Liver (tissue), 3 donors: ENCODE measurements around the gene GPHN.

Experiments used
- ATF3 ChIP-seq: IDR thresholded peaks from 2 replicates; pipeline ENCODE4 v1.6.1; 2016; ENCODE audit warnings: antibody characterized with exemption
- FOXA1 ChIP-seq: IDR thresholded peaks from 2 replicates; pipeline ENCODE4 v1.6.1; 2016; ENCODE audit warnings: antibody characterized with exemption
- GABPA ChIP-seq, 2 donors: IDR thresholded peaks in 1 of 2; conservative IDR thresholded peaks in 1 of 2; 2 replicates each; pipeline ENCODE4 v1.6.1; 2016; ENCODE audit warnings: antibody characterized with exemption in 2 of 2, mild to moderate bottlenecking in 1 of 2, moderate library complexity in 1 of 2
- JUND ChIP-seq, 2 donors: IDR thresholded peaks; 2 replicates each; pipeline ENCODE4 v1.6.1; 2016; ENCODE audit warnings: antibody characterized with exemption in 2 of 2
- MAX ChIP-seq: IDR thresholded peaks from 2 replicates; pipeline ENCODE4 v1.6.1; 2016; ENCODE audit warnings: antibody characterized with exemption
- RAD21 ChIP-seq, 2 donors: IDR thresholded peaks; 2 replicates each; pipeline ENCODE4 v1.6.1; 2016; ENCODE audit warnings: antibody characterized with exemption in 2 of 2, mild to moderate bottlenecking in 2 of 2
- REST ChIP-seq: IDR thresholded peaks from 2 replicates; pipeline ENCODE4 v1.6.1; 2016; ENCODE audit warnings: antibody characterized with exemption, mild to moderate bottlenecking
- RXRA ChIP-seq, 2 donors: IDR thresholded peaks; 2 replicates each; pipeline ENCODE4 v1.6.1; 2017 to 2018; ENCODE audit warnings: antibody characterized with exemption in 2 of 2, mild to moderate bottlenecking in 1 of 2
- SP1 ChIP-seq: IDR thresholded peaks from 2 replicates; pipeline ENCODE4 v1.6.1; 2018; ENCODE audit warnings: antibody characterized with exemption, mild to moderate bottlenecking
- TAF1 ChIP-seq: conservative IDR thresholded peaks from 2 replicates; pipeline ENCODE4 v1.6.1; 2016; ENCODE audit warnings: antibody characterized with exemption, mild to moderate bottlenecking
- ZBTB33 ChIP-seq: IDR thresholded peaks from 2 replicates; pipeline ENCODE4 v1.6.1; 2016; ENCODE audit warnings: antibody characterized with exemption
- TF ChIP-seq, protein P1 (sequence below): fragments of 150-350 bp; IDR thresholded peaks from 2 replicates; pipeline ENCODE4 v1.5.1; 2017; ENCODE audit warnings: improper control_type of control experiment, low read depth, low read length; ENCODE audit not compliant: missing input control
- donor health status: healthy.
- donor health status: healthy.

DNA sequence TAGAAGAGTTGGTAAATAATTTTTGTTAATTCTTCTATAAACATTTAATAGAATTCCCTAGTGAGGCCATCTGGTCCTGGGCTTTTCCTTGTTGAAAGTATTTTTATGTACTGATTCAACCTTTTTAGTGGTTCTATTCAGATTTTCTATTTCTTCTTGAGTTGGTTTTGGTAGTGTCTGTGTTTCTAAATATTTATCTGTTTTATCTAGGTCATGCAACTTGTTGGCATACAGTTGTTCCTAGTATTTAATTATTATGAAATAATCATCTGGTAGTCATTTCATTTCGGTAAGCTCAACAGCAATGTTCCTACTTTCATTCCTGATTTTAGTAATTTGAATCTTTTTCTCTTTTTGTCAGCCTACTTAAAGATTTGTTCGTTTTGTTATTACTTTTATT lies 447.2 kb downstream of the GPHN start:
- TF ChIP-seq, protein P1, sequence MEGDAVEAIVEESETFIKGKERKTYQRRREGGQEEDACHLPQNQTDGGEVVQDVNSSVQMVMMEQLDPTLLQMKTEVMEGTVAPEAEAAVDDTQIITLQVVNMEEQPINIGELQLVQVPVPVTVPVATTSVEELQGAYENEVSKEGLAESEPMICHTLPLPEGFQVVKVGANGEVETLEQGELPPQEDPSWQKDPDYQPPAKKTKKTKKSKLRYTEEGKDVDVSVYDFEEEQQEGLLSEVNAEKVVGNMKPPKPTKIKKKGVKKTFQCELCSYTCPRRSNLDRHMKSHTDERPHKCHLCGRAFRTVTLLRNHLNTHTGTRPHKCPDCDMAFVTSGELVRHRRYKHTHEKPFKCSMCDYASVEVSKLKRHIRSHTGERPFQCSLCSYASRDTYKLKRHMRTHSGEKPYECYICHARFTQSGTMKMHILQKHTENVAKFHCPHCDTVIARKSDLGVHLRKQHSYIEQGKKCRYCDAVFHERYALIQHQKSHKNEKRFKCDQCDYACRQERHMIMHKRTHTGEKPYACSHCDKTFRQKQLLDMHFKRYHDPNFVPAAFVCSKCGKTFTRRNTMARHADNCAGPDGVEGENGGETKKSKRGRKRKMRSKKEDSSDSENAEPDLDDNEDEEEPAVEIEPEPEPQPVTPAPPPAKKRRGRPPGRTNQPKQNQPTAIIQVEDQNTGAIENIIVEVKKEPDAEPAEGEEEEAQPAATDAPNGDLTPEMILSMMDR: no peak
- TF ChIP-seq JUND (IDR thresholded peaks at IDR 0.05): no peak
- no peak for TF ChIP-seq ZBTB33
- TF ChIP-seq RXRA (IDR thresholded peaks at IDR 0.05): no peak
- no peak for TF ChIP-seq REST
- TF ChIP-seq SP1: no peak
- TF ChIP-seq MAX: no peak
- no peak for TF ChIP-seq TAF1
- no peak for TF ChIP-seq FOXA1
- TF ChIP-seq RAD21 (IDR thresholded peaks at IDR 0.05): no peak
- TF ChIP-seq ATF3: no peak
- TF ChIP-seq GABPA (IDR thresholded peaks at IDR 0.05 in 1 of 2, conservative IDR thresholded peaks at IDR 0.05 in 1 of 2): no peak
